GM23248 (cell line): Measurements from ENCODE around the gene FAM181B.

Source experiments
- EZH2 ChIP-seq: fragments of 200-600 bp; sonication (generic); IDR thresholded peaks from 2 replicates; pipeline ENCODE4 v1.6.1; 2018; ENCODE audit warnings: antibody characterized with exemption, mild to moderate bottlenecking; ENCODE audit not compliant: insufficient read depth, poor library complexity, severe bottlenecking
- EZH2phosphoT487 ChIP-seq: fragments of 200-600 bp; sonication (generic); IDR thresholded peaks from 2 replicates; pipeline ENCODE4 v1.6.1; 2018; ENCODE audit warnings: antibody characterized with exemption, moderate library complexity, mild to moderate bottlenecking, low read depth; ENCODE audit not compliant: insufficient read depth

- TF ChIP-seq EZH2 (no peak), EZH2phosphoT487 (no peak)
These were observed 24.1 kb upstream of the FAM181B start for GRCh38 chr11:82757660-82758357.
